Ammon's horn (tissue), 1 donor: ENCODE measurements around the gene FHOD3.
"Not testable (repeated sequence)": the region's sequence is repeated elsewhere in the genome, so short reads cannot be mapped to it uniquely, and the experiment has no call there.

Experiments used
- DNase-seq: peaks from one replicate; pipeline ENCODE4 v3.0.0-alpha.2; 2016; ENCODE audit warnings: low spot score

The FHOD3 gene

GRCh38 chr18:36786686-36787085 is 489.2 kb downstream of the FHOD3 start:
- DNase-seq, result peak; percentile 57

GRCh38 chr18:36792634-36793283 is 495.2 kb downstream of the FHOD3 start:
- DNase-seq, result no peak

GRCh38 chr18:36798738-36799473 is 501.4 kb downstream of the FHOD3 start:
- no peak for DNase-seq

GRCh38 chr18:36805105-36805504 is 507.6 kb downstream of the FHOD3 start:
- no peak for DNase-seq

- no peak for DNase-seq
Observed at GRCh38 chr18:36808681-36809080, 511.2 kb downstream of the FHOD3 start.

GRCh38 chr18:36809590-36810381 is 512.3 kb downstream of the FHOD3 start:
- peak; percentile 89 for DNase-seq

GRCh38 chr18:36811430-36811829 is 513.9 kb downstream of the FHOD3 start:
- DNase-seq, result no peak

- no peak for DNase-seq
Observed at GRCh38 chr18:36811955-36812354, 514.4 kb downstream of the FHOD3 start.

- peak; percentile 37 for DNase-seq
Observed at GRCh38 chr18:36812678-36813077, 515.2 kb downstream of the FHOD3 start.

GRCh38 chr18:36813101-36813775 is 515.7 kb downstream of the FHOD3 start:
- no peak for DNase-seq

GRCh38 chr18:36813824-36814223 is 516.3 kb downstream of the FHOD3 start:
- no peak for DNase-seq

- no peak for DNase-seq
Observed at GRCh38 chr18:36814994-36815393, 517.5 kb downstream of the FHOD3 start.

- DNase-seq, result not testable (repeated sequence)
Observed at GRCh38 chr18:36816096-36816495, 518.6 kb downstream of the FHOD3 start.

- no peak for DNase-seq
Observed at GRCh38 chr18:36817039-36817438, 519.5 kb downstream of the FHOD3 start.

GRCh38 chr18:36818652-36819051 is 521.1 kb downstream of the FHOD3 start:
- DNase-seq, result no peak

GRCh38 chr18:36819621-36820020 is 522.1 kb downstream of the FHOD3 start:
- no peak for DNase-seq

- no peak for DNase-seq
Observed at GRCh38 chr18:36821681-36822080, 524.2 kb downstream of the FHOD3 start.

GRCh38 chr18:36825526-36825925 is 528.0 kb downstream of the FHOD3 start:
- no peak for DNase-seq

- DNase-seq, result no peak
Observed at GRCh38 chr18:36826556-36826955, 529.0 kb downstream of the FHOD3 start.

GRCh38 chr18:36828157-36828629 is 530.7 kb downstream of the FHOD3 start:
- no peak for DNase-seq

GRCh38 chr18:36828630-36829361 is 531.3 kb downstream of the FHOD3 start, which contains the start of the genes KIAA1328 and TPGS2:
TSS of gene KIAA1328 (plus strand) at chr18:36829127. CDS start at chr18:36829139, 12 bp downstream.
TSS of gene TPGS2 (minus strand) at chr18:36829002. CDS start at chr18:36828767, 235 bp downstream.
- DNase-seq, result peak; percentile 92
